HG03378 (cell line): Measurements from ENCODE around the gene NCOR2.

Experiments
- ATAC-seq: cut with Tn5 transposase; IDR thresholded peaks from one replicate; pipeline ENCODE4 v1.9.1; 2021; ENCODE audit warnings: mild to moderate bottlenecking, moderate library complexity; ENCODE audit not compliant: unreplicated experiment

NCOR2 gene

GRCh38 chr12:124561231-124561630 lies 6.2 kb downstream of the NCOR2 start:
- no peak for ATAC-seq

- ATAC-seq = no peak
Observed at GRCh38 chr12:124560146-124560890, 7.1 kb downstream of the NCOR2 start.

GRCh38 chr12:124559182-124560017 lies 8.0 kb downstream of the NCOR2 start:
- no peak for ATAC-seq

DNA sequence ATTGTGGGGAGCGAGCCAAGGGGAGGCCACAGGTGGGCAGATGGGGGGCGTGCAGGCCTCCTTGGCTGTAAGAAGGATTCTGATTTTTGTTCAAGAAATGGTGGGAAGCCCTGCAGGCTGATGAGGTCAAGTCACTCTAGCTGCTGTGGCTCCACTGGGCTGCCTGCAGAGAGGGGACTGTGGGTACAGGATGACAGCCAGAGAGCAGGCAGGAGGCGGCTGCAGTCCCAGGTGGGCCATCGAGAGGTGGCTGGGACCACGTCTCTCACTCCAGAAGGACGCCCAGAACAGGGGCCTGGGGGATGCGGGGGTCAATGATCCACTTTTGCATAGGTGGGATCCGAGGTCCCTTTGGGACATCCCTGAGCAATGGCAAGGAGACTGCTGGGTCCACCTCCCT lies 9.1 kb downstream of the NCOR2 start:
- no peak for ATAC-seq

DNA sequence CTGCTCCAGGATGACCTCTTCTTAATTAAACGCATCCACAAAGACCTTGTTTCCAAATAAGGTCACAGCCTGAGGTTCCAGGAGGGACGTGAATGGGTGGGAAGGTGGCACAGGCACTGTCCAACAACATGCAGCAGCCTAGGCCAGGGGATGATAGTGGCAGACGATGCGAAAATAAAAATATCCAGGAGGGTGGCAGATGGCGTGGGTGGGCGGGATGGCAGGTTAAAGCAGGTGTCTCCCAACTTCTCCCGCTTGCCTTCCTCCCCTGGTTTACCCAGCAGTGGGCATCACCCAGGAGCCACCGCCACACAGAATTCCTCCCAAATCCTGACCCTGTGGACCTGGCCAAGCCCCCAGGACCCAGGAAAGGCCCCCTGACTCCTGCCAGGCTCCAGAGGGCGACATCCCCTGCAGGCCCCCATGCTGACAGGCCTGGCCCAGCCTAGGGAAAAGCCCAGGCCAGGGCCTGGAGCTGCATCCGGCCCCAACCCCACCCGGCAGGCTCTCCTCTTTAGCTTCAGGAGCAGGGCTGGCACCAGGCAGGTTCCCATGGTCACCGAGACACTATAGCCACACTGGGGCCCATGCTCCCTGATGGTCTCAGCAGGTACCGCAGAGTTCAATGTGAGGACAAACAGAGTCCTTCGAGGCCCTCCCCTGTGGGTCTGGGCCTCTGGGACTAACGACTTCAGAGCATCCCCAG lies 9.7 kb downstream of the NCOR2 start:
- no peak for ATAC-seq

- no peak for ATAC-seq
Observed at GRCh38 chr12:124556896-124557501, 10.4 kb downstream of the NCOR2 start.

DNA sequence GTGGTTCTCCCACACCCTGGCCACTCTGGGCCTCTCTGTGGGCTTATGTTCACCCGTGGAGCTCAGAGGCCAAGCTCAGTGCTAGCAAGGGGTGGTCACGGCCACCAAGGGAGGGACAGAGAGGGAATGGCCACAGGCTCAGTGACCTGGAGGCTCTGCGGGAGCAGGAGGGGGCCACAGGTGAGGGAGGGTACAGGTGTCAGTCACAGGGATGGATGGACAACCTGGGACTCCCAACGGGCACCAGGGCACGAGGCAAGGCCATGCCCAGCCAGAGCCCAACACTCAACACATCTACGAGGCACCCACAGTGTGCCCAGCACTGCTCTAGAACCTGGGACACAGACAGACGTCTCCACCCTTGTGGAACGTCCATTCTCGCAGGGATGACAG lies 11.3 kb downstream of the NCOR2 start:
- ATAC-seq = no peak

- no peak for ATAC-seq
Observed at GRCh38 chr12:124555168-124556073, 12.0 kb downstream of the NCOR2 start.

DNA sequence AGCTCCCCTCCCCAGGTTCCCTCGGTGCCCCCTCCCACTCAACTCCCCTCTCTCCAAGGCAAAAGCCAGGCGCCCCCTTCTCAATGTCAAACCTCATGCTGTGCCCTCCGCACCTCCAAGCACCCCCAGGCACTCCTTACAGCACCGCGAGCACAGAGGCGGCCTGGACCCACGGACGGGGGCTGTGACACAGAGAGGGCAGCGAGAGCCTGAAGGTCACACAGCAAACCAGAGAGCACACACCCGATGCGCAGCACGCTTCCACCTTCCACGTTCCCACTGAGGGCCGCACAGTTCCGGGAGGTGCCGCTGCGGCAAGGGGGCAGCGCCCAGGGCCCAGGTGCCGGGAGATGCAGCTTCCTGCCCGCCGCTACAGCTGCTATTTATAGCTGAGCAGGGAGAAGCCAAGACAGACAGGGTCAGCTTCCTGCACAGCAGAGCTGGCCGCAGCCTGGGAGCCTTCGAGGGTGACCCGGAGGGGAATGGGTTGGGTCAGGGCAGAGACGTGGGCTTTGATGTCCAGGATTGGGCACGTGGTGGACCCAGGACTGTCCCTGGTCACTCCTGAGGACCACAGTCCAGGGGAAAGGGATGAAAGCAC lies 12.9 kb downstream of the NCOR2 start:
- ATAC-seq = no peak

DNA sequence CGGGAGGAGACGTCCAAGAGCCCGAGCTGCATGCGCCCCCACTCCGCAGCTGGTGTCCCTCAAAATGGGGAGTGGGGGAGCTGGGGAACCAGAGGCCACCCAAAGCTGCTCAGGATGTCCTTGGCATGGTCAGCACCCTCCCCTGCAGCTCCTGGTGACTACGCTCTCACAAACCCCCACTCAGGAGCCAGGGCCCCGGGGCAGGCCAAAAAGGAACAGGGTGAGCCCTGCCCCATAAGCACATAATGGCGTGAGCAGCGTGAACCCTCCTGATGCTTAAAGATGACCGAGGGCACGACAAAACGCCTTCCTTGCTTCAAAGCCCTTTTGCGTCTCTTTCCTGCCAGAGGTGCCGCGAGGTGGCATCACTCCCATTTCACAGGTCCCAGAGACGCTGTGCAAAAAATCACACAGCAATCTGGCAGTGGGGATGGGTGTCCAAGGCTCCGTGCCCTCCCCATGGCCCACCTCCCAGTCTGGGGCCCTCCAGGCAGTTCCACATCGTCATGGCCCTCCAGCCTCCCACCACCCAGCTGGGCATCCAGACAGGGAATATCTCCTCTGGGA lies 13.5 kb downstream of the NCOR2 start:
- no peak for ATAC-seq

GRCh38 chr12:124551268-124552144 lies 15.9 kb downstream of the NCOR2 start:
- no peak for ATAC-seq

DNA sequence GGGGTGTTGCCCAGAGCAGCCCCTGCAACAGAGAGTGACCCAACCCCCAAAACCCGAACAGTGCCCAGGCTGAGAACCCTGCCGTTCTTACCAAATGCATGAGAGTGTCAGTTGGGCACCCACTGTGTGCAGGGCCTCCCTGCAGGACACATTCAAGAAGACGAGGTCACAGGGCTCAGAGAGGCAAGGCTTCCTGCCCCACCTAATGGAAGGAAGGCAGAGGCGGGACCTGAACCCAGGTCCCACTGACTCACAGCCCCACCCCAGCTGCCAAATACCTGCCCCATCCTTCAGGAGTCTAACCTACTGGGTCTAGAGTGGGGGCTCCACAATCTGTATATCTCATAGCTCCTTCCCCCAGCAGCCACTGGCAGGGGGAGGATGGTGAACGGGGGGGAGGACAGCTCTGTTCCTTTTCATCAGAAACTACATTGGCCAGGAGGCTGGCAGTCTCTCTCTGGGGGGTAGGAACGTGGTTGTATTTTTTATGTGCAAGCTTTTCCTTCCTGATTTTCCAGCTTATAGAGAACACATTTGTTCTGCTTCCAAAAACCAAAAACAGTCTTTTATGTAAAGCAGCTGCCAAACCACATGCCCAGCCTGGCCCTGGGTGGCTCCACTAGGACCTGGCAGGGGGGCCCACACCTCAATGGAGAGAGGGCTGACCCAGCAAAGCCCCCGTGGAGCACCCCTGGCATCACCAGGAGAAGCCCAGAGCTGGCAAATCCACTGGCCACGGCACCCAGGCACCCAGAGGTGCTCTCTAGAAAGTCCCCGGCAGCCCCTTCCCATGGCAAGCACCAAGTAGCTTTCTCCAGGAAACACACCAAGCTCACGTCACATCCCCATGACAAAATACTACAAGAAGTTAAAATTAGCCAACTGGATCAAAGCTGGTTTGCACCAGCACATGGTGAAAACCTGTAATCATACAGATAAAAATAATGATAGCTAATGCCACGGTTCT lies 17.0 kb downstream of the NCOR2 start:
- ATAC-seq = no peak

GRCh38 chr12:124549629-124550028 lies 17.8 kb downstream of the NCOR2 start:
- no peak for ATAC-seq

GRCh38 chr12:124548854-124549378 lies 18.5 kb downstream of the NCOR2 start:
- ATAC-seq = no peak

DNA sequence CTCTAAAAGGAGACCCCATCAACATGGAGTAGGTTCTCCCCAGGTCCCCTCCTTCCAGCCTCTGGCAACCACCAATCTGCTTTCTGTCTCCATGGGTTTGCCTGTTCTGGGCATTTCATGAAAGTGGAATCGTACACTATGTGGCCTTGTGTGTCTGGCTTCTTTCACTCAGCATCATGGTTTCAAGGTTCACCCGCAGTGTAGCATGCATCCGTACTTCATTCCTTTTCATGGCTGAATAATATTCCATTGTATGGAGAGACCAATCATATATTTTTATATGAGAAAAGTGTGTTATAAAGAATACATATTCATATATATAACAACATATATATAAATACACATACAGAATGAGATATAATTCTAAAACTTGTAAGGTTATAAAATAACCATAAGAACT lies 19.8 kb downstream of the NCOR2 start:
- no peak for ATAC-seq

- peak; percentile 87 for ATAC-seq
Observed at GRCh38 chr12:124545508-124546418, 21.6 kb downstream of the NCOR2 start.
